ENCODE data around the gene RSRC1.

RSRC1 gene

GRCh38 chr3:158453865-158454264 is 344.0 kb downstream of the RSRC1 start:
- Histone ChIP-seq H3K4me1 (ENCODE audit: control insufficient read depth in 1 of 2, insufficient read depth in 2 of 2, low read length in 2 of 2) (no peaks in the 10 kb centered on the region), H3K27ac (ENCODE audit: low read length) (no peak overlapping the region), H3K27me3 (ENCODE audit: low read depth, low read length) (no peaks in the 10 kb centered on the region), H3K9me3 (ENCODE audit: control insufficient read depth in 1 of 2, low read length in 2 of 2) (no peaks in the 10 kb centered on the region), H3K4me3 (ENCODE audit: low read depth in 1 of 2, low read length in 2 of 2) (no peak overlapping the region), H3K36me3 (ENCODE audit: control insufficient read depth in 1 of 2, insufficient read depth in 2 of 2, low read length in 2 of 2) (no peaks in the 10 kb centered on the region)

DNA sequence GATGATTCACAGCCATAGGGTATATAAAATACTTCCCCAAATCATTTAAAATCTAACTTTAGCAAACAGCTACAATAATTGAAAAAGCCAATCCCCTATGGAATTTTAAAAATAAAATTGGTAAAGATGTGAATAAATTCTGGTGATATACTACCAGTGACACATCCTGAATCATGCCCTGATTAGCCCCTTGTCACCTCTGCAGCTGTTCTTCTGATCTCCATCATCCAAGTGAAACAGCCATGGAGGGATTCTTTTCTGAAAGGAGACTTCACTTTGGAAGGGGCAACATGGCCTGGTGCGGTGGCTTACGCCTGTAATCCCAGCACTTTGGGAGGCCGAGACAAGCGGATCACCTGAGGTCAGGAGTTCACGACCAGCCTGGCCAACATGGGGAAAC is 345.5 kb downstream of the RSRC1 start:
- Histone ChIP-seq H3K4me3 (ENCODE audit: low read depth in 1 of 2, low read length in 2 of 2) (no peak overlapping the region), H3K4me1 (ENCODE audit: control insufficient read depth in 1 of 2, insufficient read depth in 2 of 2, low read length in 2 of 2) (no peaks in the 10 kb centered on the region), H3K9me3 (ENCODE audit: control insufficient read depth in 1 of 2, low read length in 2 of 2) (no peaks in the 10 kb centered on the region), H3K27ac (ENCODE audit: low read length) (no peak overlapping the region), H3K36me3 (ENCODE audit: control insufficient read depth in 1 of 2, insufficient read depth in 2 of 2, low read length in 2 of 2) (no peaks in the 10 kb centered on the region), H3K27me3 (ENCODE audit: low read depth, low read length) (no peaks in the 10 kb centered on the region)

GRCh38 chr3:158456114-158456513 is 346.2 kb downstream of the RSRC1 start:
- no peaks in the 10 kb centered on the region for H3K4me1 ChIP-seq (ENCODE audit: control insufficient read depth in 1 of 2, insufficient read depth in 2 of 2, low read length in 2 of 2)
- no peaks in the 10 kb centered on the region for H3K27me3 ChIP-seq (ENCODE audit: low read depth, low read length)
- no peaks in the 10 kb centered on the region for H3K36me3 ChIP-seq (ENCODE audit: control insufficient read depth in 1 of 2, insufficient read depth in 2 of 2, low read length in 2 of 2)
- H3K27ac ChIP-seq (ENCODE audit: low read length), result no peak overlapping the region
- no peak overlapping the region for H3K4me3 ChIP-seq (ENCODE audit: low read depth in 1 of 2, low read length in 2 of 2)
- H3K9me3 ChIP-seq (ENCODE audit: control insufficient read depth in 1 of 2, low read length in 2 of 2), result no peaks in the 10 kb centered on the region

GRCh38 chr3:158458464-158458863 is 348.6 kb downstream of the RSRC1 start:
- Histone ChIP-seq H3K4me3 (ENCODE audit: low read depth in 1 of 2, low read length in 2 of 2) (no peak overlapping the region), H3K36me3 (ENCODE audit: control insufficient read depth in 1 of 2, insufficient read depth in 2 of 2, low read length in 2 of 2) (no peaks in the 10 kb centered on the region), H3K4me1 (ENCODE audit: control insufficient read depth in 1 of 2, insufficient read depth in 2 of 2, low read length in 2 of 2) (no peaks in the 10 kb centered on the region)

GRCh38 chr3:158460926-158461325 is 351.0 kb downstream of the RSRC1 start:
- H3K4me3 ChIP-seq (ENCODE audit: low read depth in 1 of 2, low read length in 2 of 2), result no peak overlapping the region
- no peaks in the 10 kb centered on the region for H3K4me1 ChIP-seq (ENCODE audit: control insufficient read depth in 1 of 2, insufficient read depth in 2 of 2, low read length in 2 of 2)
- no peaks in the 10 kb centered on the region for H3K9me3 ChIP-seq (ENCODE audit: control insufficient read depth in 1 of 2, low read length in 2 of 2)

More at GRCh38 chr3:158458464-158458863, 348.6 kb downstream of the RSRC1 start:
- H3K27ac ChIP-seq (ENCODE audit: low read length), result no peak overlapping the region
- H3K9me3 ChIP-seq (ENCODE audit: control insufficient read depth in 1 of 2, low read length in 2 of 2), result no peaks in the 10 kb centered on the region
- no peaks in the 10 kb centered on the region for H3K27me3 ChIP-seq (ENCODE audit: low read depth, low read length)

GRCh38 chr3:158463556-158463955 is 353.7 kb downstream of the RSRC1 start:
- Histone ChIP-seq H3K36me3 (ENCODE audit: control insufficient read depth in 1 of 2, insufficient read depth in 2 of 2, low read length in 2 of 2) (no peaks in the 10 kb centered on the region), H3K27me3 (ENCODE audit: low read depth, low read length) (no peaks in the 10 kb centered on the region), H3K4me3 (ENCODE audit: low read depth in 1 of 2, low read length in 2 of 2) (no peak overlapping the region), H3K9me3 (ENCODE audit: control insufficient read depth in 1 of 2, low read length in 2 of 2) (no peaks in the 10 kb centered on the region), H3K4me1 (ENCODE audit: control insufficient read depth in 1 of 2, insufficient read depth in 2 of 2, low read length in 2 of 2) (no peaks in the 10 kb centered on the region), H3K27ac (ENCODE audit: low read length) (no peak overlapping the region)

More at GRCh38 chr3:158460926-158461325, 351.0 kb downstream of the RSRC1 start:
- Histone ChIP-seq H3K27me3 (ENCODE audit: low read depth, low read length) (no peaks in the 10 kb centered on the region), H3K36me3 (ENCODE audit: control insufficient read depth in 1 of 2, insufficient read depth in 2 of 2, low read length in 2 of 2) (no peaks in the 10 kb centered on the region), H3K27ac (ENCODE audit: low read length) (no peak overlapping the region)

- Histone ChIP-seq H3K27ac (ENCODE audit: low read length) (no peak overlapping the region), H3K4me1 (ENCODE audit: control insufficient read depth in 1 of 2, insufficient read depth in 2 of 2, low read length in 2 of 2) (no peaks in the 10 kb centered on the region), H3K4me3 (ENCODE audit: low read depth in 1 of 2, low read length in 2 of 2) (no peak overlapping the region), H3K27me3 (ENCODE audit: low read depth, low read length) (no peaks in the 10 kb centered on the region), H3K9me3 (ENCODE audit: control insufficient read depth in 1 of 2, low read length in 2 of 2) (no peaks in the 10 kb centered on the region), H3K36me3 (ENCODE audit: control insufficient read depth in 1 of 2, insufficient read depth in 2 of 2, low read length in 2 of 2) (no peaks in the 10 kb centered on the region)
Measured at GRCh38 chr3:158465074-158465473, 355.2 kb downstream of the RSRC1 start.

GRCh38 chr3:158470944-158471638 is 361.2 kb downstream of the RSRC1 start:
- Histone ChIP-seq H3K27ac (ENCODE audit: low read length) (no peak overlapping the region), H3K4me3 (ENCODE audit: low read depth in 1 of 2, low read length in 2 of 2) (no peak overlapping the region), H3K9me3 (ENCODE audit: control insufficient read depth in 1 of 2, low read length in 2 of 2) (peaks cover 0 to 2% of the 10 kb centered on the region in 2 donors), H3K4me1 (ENCODE audit: control insufficient read depth in 1 of 2, insufficient read depth in 2 of 2, low read length in 2 of 2) (peaks cover 0 to 3% of the 10 kb centered on the region in 2 donors), H3K36me3 (ENCODE audit: control insufficient read depth in 1 of 2, insufficient read depth in 2 of 2, low read length in 2 of 2) (no peaks in the 10 kb centered on the region), H3K27me3 (ENCODE audit: low read depth, low read length) (no peaks in the 10 kb centered on the region)

DNA sequence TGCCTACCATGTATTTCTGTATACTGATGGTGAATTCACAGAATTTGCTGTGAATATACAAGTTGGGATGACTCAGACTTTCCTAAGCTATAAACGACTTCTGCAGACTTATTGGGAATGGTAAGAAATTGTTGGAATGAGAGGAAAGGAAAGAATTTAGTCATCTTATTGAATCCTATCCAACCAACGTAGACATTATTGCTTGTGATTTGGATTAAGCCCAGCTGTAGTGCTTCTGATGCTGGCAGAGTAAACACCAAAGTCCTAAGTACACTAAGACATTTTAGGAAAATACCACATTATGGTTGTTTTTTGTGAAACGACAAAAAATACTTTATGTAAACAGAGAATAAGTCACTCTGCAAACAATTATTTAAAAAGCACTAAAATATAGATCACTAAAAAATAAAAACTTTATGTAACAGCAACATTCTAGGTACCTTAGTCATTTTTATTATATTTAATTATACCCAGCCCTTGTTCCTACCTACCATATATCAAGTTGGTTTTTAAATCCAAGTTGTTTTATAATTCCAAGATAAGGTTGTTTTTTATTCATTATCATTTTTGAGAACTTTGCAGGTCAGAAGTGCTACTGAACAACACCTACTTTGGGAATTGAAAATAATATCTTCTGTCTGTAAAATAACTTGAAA is 361.9 kb downstream of the RSRC1 start:
- Histone ChIP-seq H3K36me3 (ENCODE audit: control insufficient read depth in 1 of 2, insufficient read depth in 2 of 2, low read length in 2 of 2) (no peaks in the 10 kb centered on the region), H3K9me3 (ENCODE audit: control insufficient read depth in 1 of 2, low read length in 2 of 2) (peaks cover 0 to 2% of the 10 kb centered on the region in 2 donors), H3K4me3 (ENCODE audit: low read depth in 1 of 2, low read length in 2 of 2) (no peak overlapping the region), H3K4me1 (ENCODE audit: control insufficient read depth in 1 of 2, insufficient read depth in 2 of 2, low read length in 2 of 2) (peaks cover 0 to 3% of the 10 kb centered on the region in 2 donors), H3K27ac (ENCODE audit: low read length) (no peak overlapping the region), H3K27me3 (ENCODE audit: low read depth, low read length) (no peaks in the 10 kb centered on the region)

- H3K27ac ChIP-seq (ENCODE audit: low read length), result no peak overlapping the region
- no peaks in the 10 kb centered on the region for H3K4me1 ChIP-seq (ENCODE audit: control insufficient read depth in 1 of 2, insufficient read depth in 2 of 2, low read length in 2 of 2)
- no peaks in the 10 kb centered on the region for H3K36me3 ChIP-seq (ENCODE audit: control insufficient read depth in 1 of 2, insufficient read depth in 2 of 2, low read length in 2 of 2)
- no peaks in the 10 kb centered on the region for H3K27me3 ChIP-seq (ENCODE audit: low read depth, low read length)
- no peaks in the 10 kb centered on the region for H3K9me3 ChIP-seq (ENCODE audit: control insufficient read depth in 1 of 2, low read length in 2 of 2)
- no peak overlapping the region for H3K4me3 ChIP-seq (ENCODE audit: low read depth in 1 of 2, low read length in 2 of 2)
Measured at GRCh38 chr3:158479051-158479450, 369.2 kb downstream of the RSRC1 start.

GRCh38 chr3:158483701-158484235 is 373.9 kb downstream of the RSRC1 start:
- Histone ChIP-seq H3K27ac (ENCODE audit: low read length) (no peak overlapping the region), H3K36me3 (ENCODE audit: control insufficient read depth in 1 of 2, insufficient read depth in 2 of 2, low read length in 2 of 2) (no peaks in the 10 kb centered on the region), H3K9me3 (ENCODE audit: control insufficient read depth in 1 of 2, low read length in 2 of 2) (no peaks in the 10 kb centered on the region), H3K4me1 (ENCODE audit: control insufficient read depth in 1 of 2, insufficient read depth in 2 of 2, low read length in 2 of 2) (no peaks in the 10 kb centered on the region), H3K4me3 (ENCODE audit: low read depth in 1 of 2, low read length in 2 of 2) (no peak overlapping the region), H3K27me3 (ENCODE audit: low read depth, low read length) (no peaks in the 10 kb centered on the region)
